ENCODE data around the gene KDM4B. TPM values are rescaled to one million over a fixed set of nuclear protein-coding genes. Genes with fewer than 3 reads are reported as not detected.
A peak's percentile ranks its signal among the peaks of the same experiment; 100 is the strongest.

Gene KDM4B
- total and polyA plus RNA-seq, 2 donors from 2014 or later = 6.6 to 35.7 TPM

GRCh38 chr19:5138606-5139582, 170.0 kb downstream of the KDM4B start:
- Histone ChIP-seq H3K36me3 (ENCODE audit: control insufficient read depth in 2 of 3, insufficient read depth in 3 of 3, low read length in 3 of 3) (peaks cover 0 to 15% (median 3%) of the 10 kb centered on the region in 3 donors), H3K9ac (ENCODE audit: low read length in 3 of 3) (no peak overlapping the region), H3K27ac (ENCODE audit: low read depth in 2 of 2, low read length in 2 of 2) (no peak overlapping the region), H3K4me3 (ENCODE audit: low read length in 3 of 3) (no peak overlapping the region), H3K9me3 (ENCODE audit: control insufficient read depth in 2 of 3, insufficient read depth in 1 of 3, low read length in 3 of 3) (no peaks in the 10 kb centered on the region), H3K27me3 (ENCODE audit: control insufficient read depth, insufficient read depth, low read length) (no peaks in the 10 kb centered on the region), H3K4me1 (ENCODE audit: control insufficient read depth in 2 of 3, insufficient read depth in 2 of 3, low read depth in 1 of 3, low read length in 3 of 3) (no peaks in the 10 kb centered on the region)
- intact Hi-C loops (cut with DNase I) = no loop called here
- FAIRE-seq (no peak), DNase-seq (peak in 1 of 5 donors; percentile 78)
- no peak for TF ChIP-seq CTCF (IDR thresholded peaks at IDR 0.05; ENCODE audit: borderline replicate concordance, extremely low read depth, insufficient read depth)

DNA sequence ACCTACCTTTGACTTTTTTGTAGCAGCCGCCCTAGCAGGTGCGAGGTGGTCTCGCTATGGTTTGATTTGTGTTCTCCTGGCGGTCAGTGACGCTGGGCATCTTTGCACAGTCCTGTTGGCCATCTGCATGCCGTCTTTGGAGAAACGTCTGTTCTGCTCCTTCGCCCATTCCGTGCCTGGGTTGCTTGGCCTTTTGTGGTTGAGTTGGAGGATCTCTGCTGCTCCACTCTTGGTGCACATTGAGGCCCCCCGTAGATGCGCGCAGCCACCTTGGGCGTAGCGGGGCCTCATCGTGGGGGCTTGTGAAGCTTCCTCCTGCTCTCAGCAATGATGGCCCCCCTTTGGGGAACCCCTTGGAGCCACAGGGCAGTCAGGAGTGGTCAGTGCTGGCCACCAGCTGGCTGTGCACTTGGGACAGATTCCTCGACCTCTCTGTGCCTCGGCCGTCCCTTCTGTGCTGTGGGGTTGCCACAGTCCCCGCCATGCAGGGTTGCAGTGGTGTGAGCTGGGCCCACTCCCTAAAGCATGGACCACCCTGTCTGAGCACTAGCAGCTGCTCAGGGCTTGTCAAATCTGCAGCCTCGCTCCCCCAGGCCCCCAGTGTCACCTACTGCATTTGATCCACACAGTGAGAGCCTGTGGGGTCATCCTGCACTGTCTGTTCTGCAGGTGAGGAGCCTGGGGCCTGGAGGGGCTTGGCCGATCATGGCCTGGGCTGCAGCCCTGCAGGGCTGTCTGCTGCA, 170.8 kb downstream of the KDM4B start:
- H3K36me3 ChIP-seq (ENCODE audit: control insufficient read depth in 2 of 3, insufficient read depth in 3 of 3, low read length in 3 of 3) = peaks cover 0 to 15% (median 0%) of the 10 kb centered on the region in 3 donors
- FAIRE-seq (no peak), DNase-seq (peak in 1 of 5 donors; percentile 58)

DNA sequence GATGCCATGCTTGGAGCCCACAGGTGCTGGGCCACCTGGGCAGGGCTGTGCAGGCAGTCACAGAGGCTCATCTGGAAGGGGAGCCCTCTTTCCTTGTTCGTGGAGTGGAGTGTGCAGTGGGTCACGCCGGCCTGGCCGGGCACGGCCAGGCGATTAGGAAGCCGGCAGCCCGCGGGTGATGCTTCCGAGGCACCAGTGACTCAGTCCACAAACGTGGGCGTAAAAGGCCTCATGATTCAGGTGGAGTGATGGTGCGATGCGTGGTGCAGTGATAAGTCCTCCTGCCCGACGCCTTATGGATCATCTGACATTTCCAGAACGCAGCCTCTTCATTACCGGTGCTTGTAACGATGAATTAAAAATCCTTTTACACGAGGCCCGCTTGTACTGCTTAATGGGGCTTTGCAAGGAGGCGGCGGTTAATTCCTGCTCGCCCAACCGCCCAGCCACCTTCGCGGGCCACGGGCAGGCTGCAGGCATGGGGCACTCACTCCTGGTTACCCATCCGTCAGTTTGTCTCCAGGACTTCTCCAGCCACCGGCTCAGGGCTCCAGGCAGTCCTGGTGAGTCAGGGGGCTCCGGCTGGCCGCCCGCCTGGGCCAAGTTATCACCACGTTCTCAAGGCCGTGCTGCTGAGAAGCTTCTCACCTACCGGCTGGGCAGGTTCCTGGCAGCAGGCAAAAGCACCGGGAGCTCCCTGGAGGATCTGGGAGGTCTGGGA, 172.4 kb downstream of the KDM4B start:
- Histone ChIP-seq H3K9me3 (ENCODE audit: control insufficient read depth in 2 of 3, insufficient read depth in 1 of 3, low read length in 3 of 3) (no peaks in the 10 kb centered on the region), H3K4me3 (ENCODE audit: low read length in 3 of 3) (no peak overlapping the region), H3K4me1 (ENCODE audit: control insufficient read depth in 2 of 3, insufficient read depth in 2 of 3, low read depth in 1 of 3, low read length in 3 of 3) (no peaks in the 10 kb centered on the region), H3K27ac (ENCODE audit: low read depth in 2 of 2, low read length in 2 of 2) (no peak overlapping the region), H3K9ac (ENCODE audit: low read length in 3 of 3) (no peak overlapping the region), H3K36me3 (ENCODE audit: control insufficient read depth in 2 of 3, insufficient read depth in 3 of 3, low read length in 3 of 3) (peaks cover 0 to 15% (median 2%) of the 10 kb centered on the region in 3 donors), H3K27me3 (ENCODE audit: control insufficient read depth, insufficient read depth, low read length) (no peaks in the 10 kb centered on the region)
- intact Hi-C loops (cut with DNase I) = no loop called here
- FAIRE-seq = no peak
- TF ChIP-seq CTCF (IDR thresholded peaks at IDR 0.05; ENCODE audit: borderline replicate concordance, extremely low read depth, insufficient read depth) = no peak
- peak in 3 of 5 donors; percentile 56 to 71 (median 57) for DNase-seq

More for the DNA sequence above, 170.8 kb downstream of the KDM4B start:
- intact Hi-C loops (cut with DNase I) = no loop called here
- H3K27ac ChIP-seq (ENCODE audit: low read depth in 2 of 2, low read length in 2 of 2) = no peak overlapping the region
- no peaks in the 10 kb centered on the region for H3K9me3 ChIP-seq (ENCODE audit: control insufficient read depth in 2 of 3, insufficient read depth in 1 of 3, low read length in 3 of 3)
- no peak for TF ChIP-seq CTCF (IDR thresholded peaks at IDR 0.05; ENCODE audit: borderline replicate concordance, extremely low read depth, insufficient read depth)
- no peak overlapping the region for H3K9ac ChIP-seq (ENCODE audit: low read length in 3 of 3)
- H3K27me3 ChIP-seq (ENCODE audit: control insufficient read depth, insufficient read depth, low read length) = no peaks in the 10 kb centered on the region
- no peaks in the 10 kb centered on the region for H3K4me1 ChIP-seq (ENCODE audit: control insufficient read depth in 2 of 3, insufficient read depth in 2 of 3, low read depth in 1 of 3, low read length in 3 of 3)
- H3K4me3 ChIP-seq (ENCODE audit: low read length in 3 of 3) = no peak overlapping the region
